HG03280 (cell line): ENCODE measurements around the gene DGKH.
"Not testable (repeated sequence)": the region's sequence is repeated elsewhere in the genome, so short reads cannot be mapped to it uniquely, and the experiment has no call there.

Experiments used
- ATAC-seq: cut with Tn5 transposase; IDR thresholded peaks from one replicate; pipeline ENCODE4 v1.9.1; 2021; ENCODE audit warnings: mild to moderate bottlenecking, moderate library complexity; ENCODE audit not compliant: unreplicated experiment

Gene DGKH

DNA sequence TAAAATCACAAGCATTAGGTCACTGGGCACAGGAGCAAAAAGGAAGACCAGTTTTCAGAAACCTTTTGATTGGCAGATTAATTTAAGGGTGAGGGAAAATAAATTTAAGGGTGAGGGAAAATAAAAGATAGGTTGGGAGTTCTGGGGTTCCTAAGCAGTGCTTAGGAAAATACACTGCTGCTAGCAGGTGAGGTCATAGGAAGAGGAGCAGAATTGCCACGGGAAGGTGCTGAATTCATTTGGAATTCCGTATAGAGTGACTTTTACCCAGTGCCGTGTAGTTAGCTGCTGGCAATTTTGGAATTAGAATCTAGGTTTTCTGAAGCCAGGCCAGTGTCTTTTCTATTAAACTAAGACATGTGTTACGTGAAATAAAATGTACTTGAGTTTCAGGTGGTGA is 59.8 kb downstream of the DGKH start:
- no peak for ATAC-seq

- ATAC-seq: no peak
Observed at GRCh38 chr13:42109957-42110356, 61.5 kb downstream of the DGKH start.

GRCh38 chr13:42110410-42111155 is 62.1 kb downstream of the DGKH start:
- ATAC-seq: no peak

GRCh38 chr13:42112864-42113263 is 64.4 kb downstream of the DGKH start:
- no peak for ATAC-seq

GRCh38 chr13:42113478-42113877 is 65.0 kb downstream of the DGKH start:
- no peak for ATAC-seq

DNA sequence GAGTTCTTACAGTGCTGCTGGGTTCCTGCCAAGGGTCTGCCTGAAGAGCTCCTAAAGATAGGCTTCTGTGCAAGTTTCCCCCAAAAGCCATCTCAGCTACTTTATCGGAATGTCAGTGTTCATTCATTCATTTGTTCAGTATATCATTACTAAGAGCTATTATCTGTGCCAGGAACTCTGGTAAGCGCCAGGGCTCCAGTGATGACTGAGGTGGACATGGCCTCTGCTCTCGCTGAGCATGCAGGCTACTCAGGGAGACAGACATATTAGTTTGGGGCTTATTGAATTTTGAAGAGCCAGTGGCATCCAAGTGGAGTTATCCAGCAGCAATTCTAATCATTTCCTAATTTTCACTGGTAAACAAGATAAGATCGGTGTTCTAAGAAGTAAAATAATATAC is 65.8 kb downstream of the DGKH start:
- ATAC-seq: no peak

DNA sequence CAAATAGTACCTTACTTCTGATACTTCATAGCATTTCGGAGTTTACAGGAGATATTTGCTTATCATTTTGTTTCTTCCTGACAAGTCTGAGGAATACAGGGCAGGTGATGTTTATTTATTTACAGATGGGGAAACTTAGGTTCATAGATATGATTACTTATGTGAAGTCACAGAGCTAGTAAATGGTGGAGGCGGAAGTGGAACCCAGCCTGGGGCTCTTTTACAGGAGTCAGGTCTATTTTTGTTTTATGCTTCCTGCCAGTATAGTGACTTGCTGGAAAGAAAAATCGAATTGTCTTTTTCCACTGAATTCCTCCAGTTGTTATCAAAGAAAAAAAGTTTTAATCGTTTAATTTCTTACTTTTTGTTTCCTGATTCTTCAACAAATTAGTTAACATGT is 66.5 kb downstream of the DGKH start:
- no peak for ATAC-seq

DNA sequence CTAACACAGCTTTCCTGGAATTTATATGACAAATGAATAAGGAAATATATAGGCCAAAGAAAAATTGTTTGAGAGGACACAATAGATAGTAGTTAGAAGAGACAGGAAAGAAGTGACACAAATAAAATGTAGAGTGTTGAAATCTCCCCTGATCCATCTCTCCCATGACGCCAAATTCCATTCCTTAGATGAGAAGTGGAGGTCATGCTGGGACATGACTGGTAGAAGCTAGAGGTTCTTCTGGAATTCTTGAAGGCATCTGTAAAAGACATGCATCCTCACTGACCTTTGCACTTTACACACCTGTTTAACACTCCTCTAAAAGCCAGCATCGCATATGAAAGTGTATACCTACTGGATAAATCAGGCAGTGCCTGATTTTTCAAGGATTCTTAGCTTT is 67.8 kb downstream of the DGKH start:
- ATAC-seq: no peak

- no peak for ATAC-seq
Observed at GRCh38 chr13:42119041-42119440, 70.6 kb downstream of the DGKH start.

DNA sequence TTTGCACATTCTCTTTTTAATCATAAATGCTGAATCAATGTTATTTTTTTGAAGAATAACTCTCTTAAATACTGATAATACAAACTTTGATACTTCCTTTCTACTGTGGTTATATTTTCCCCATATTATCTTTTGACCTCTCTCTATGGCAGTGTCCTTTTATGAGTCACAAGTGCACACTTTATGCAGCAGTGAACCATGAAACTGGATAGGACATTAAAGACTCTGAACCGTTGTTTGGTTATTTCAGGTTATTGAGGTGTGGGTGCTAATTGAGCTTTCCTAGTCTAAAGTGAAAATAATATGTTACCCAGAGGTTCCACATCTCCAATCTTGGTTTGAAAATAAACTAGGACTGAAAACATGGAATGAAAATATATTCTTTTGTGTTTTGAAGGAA is 71.4 kb downstream of the DGKH start:
- ATAC-seq: no peak

GRCh38 chr13:42123600-42123999 is 75.2 kb downstream of the DGKH start:
- ATAC-seq: no peak

DNA sequence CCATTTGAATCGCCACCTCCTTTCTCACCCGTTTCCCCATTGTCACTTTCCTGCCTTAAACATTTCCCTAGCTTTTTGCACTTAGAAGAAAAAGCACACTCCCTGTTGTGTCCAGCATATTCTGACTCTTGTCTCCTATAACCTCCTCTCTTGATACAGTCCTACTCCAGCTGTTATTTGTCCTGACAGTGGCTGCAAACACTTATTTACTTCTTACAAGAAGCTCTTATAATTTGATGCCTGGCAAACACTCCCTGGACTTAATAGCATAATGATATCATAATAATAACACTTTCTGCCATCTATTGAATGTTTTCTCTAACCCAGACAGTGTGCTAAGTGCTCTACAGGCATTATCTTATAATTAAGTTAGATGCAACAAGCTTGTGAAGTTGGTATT is 76.6 kb downstream of the DGKH start:
- no peak for ATAC-seq

- ATAC-seq: no peak
Observed at GRCh38 chr13:42127047-42127446, 78.6 kb downstream of the DGKH start.

- no peak for ATAC-seq
Observed at GRCh38 chr13:42129033-42129432, 80.6 kb downstream of the DGKH start.

GRCh38 chr13:42136518-42136917 is 88.1 kb downstream of the DGKH start:
- no peak for ATAC-seq

GRCh38 chr13:42137856-42138537 is 89.5 kb downstream of the DGKH start:
- no peak for ATAC-seq

DNA sequence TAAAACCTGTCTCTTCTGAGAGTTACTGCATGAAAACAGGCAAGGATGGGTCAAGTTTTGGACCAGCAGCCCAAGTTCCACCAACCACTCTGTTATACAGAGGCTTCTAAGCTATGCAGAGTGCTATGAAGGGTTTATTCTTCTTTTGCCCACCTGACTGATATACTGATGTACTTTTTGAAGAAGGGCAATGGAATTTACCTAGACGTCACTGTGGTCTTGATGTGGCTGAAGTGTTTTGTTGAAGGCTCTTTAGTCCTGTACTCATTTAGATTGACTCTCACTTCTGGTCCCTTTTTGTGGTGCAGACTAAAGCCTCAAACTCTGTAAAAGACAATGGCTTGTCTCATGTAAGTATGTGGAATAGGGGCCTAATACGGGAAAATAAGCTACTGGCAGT is 92.0 kb downstream of the DGKH start:
- ATAC-seq: no peak

DNA sequence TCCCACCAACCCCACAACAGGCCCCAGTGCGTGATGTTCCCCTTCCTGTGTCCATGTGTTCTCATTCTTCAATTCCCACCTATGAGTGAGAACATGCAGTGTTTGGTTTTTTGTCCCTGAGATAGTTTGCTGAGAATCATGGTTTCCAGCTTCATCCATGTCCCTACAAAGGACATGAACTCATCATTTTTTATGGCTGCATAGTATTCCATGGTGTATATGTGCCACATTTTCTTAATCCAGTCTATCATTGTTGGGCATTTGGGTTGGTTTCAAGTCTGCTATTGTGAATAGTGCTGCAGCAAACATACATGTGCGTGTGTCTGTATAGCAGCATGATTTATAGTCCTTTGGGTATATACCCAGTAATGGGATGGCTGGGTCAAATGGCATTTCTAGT is 92.6 kb downstream of the DGKH start:
- not testable (repeated sequence) for ATAC-seq

DNA sequence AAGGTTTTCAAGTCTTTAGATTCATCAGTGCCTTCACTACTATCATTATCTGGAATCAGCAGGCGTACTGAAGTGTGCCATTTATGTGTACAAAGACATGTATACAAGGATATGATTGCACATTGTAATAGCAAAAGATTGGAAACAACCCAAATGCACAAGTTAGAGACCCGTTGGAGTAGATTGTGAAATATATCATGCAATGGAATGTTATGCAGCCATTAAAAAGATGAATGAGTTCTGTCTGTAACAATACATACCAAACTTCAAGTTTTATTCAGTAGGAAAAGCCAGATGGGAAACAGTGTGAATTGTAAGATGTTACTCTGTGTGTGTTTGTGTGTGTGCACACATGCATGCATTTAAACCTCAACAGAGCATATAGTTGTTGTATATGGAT is 97.9 kb downstream of the DGKH start:
- no peak for ATAC-seq

- no peak for ATAC-seq
Observed at GRCh38 chr13:42148538-42148937, 100.1 kb downstream of the DGKH start.

DNA sequence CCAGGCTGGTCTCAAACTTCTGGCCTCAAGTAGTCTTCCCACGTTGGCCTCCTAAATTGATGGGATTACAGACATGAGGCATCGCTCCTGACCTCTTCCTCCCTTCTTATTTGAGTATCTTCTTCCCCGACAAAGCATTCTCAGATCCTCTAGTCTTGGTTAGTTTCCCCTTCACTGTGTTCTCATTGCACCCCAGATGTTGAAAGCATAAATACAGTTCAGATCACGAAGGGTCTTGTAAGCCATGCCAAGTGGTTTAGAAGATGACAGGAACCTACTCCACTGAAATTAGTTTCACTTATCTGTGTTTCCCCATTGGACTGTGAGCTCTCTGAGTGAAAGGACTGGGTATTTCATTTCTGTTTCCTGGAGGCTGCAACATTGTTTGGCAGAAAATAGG is 100.7 kb downstream of the DGKH start:
- ATAC-seq: no peak

GRCh38 chr13:42151781-42152180 is 103.3 kb downstream of the DGKH start:
- no peak for ATAC-seq

- no peak for ATAC-seq
Observed at GRCh38 chr13:42152495-42152894, 104.0 kb downstream of the DGKH start.
